CD4-positive, alpha-beta T cell (primary cell): Measurements from ENCODE around the gene CASKIN1. TPM values are rescaled to one million over a fixed set of nuclear protein-coding genes. Genes with fewer than 3 reads are reported as not detected.
"Not testable (repeated sequence)": the region's sequence is repeated elsewhere in the genome, so short reads cannot be mapped to it uniquely, and the experiment has no call there.

ENCODE experiments used
- ATAC-seq: fragments of 200-7000 bp; cut with Tn5 transposase; one replicate; pipeline ENCODE4 v1.10.0; 2022; ENCODE audit warnings: mild to moderate bottlenecking; ENCODE audit not compliant: poor library complexity
- CTCF ChIA-PET: fragments of 350-600 bp; sonication (Branson Sonifier 250); formaldehyde crosslinking; loops from one replicate; lab custom pipeline; 2021; ENCODE audit warnings: antibody characterized with exemption, inconsistent platforms; lab: Charles Lee
- POLR2A ChIA-PET: fragments of 350-600 bp; sonication (Branson Sonifier 250); formaldehyde crosslinking; loops from one replicate; lab custom pipeline; 2021; ENCODE audit warnings: antibody characterized with exemption, inconsistent platforms; lab: Charles Lee
- DNase-seq, 14 experiments: peaks; one replicate each; pipeline ENCODE4 v3.0.0-alpha.2; 2013 to 2020; ENCODE audit warnings: mixed read lengths in 2 of 14
- H3K27ac ChIP-seq, 2 donors: one replicate each; pipeline versions ENCODE4 v1.5.1 to v1.7.0; 2013; ENCODE audit warnings: low read length in 2 of 2, low read depth in 1 of 2, mild to moderate bottlenecking in 1 of 2
- H3K27me3 ChIP-seq, 2 experiments: 1 replicate in 1 of 2; 2 replicates in 1 of 2; pipeline versions ENCODE4 v1.6.1 to v1.7.0; 2013; ENCODE audit warnings: low read length in 2 of 2, control low read depth in 1 of 2, mild to moderate bottlenecking in 1 of 2, moderate library complexity in 1 of 2; ENCODE audit not compliant: insufficient read depth in 2 of 2, control insufficient read depth in 1 of 2
- H3K36me3 ChIP-seq: one replicate; pipeline ENCODE4 v1.6.1; 2013; ENCODE audit warnings: low read length, control low read depth; ENCODE audit not compliant: insufficient read depth
- H3K4me1 ChIP-seq: one replicate; pipeline ENCODE4 v1.6.1; 2013; ENCODE audit warnings: low read length, control low read depth; ENCODE audit not compliant: insufficient read depth
- H3K4me3 ChIP-seq: one replicate; pipeline ENCODE4 v1.5.1; 2013; ENCODE audit warnings: mild to moderate bottlenecking, low read length, moderate library complexity
- H3K9me3 ChIP-seq, 2 experiments: 1 replicate in 1 of 2; 2 replicates in 1 of 2; pipeline versions ENCODE4 v1.6.1 to v1.7.0; 2013; ENCODE audit warnings: low read length in 2 of 2, mild to moderate bottlenecking in 2 of 2, control low read depth in 1 of 2, moderate library complexity in 1 of 2; ENCODE audit not compliant: control insufficient read depth in 1 of 2, insufficient read depth in 1 of 2
- H3K27ac Mint-ChIP-seq: one replicate; pipeline ENCODE4 v1.8.0; 2020; ENCODE audit warnings: mixed read lengths
- H3K27me3 Mint-ChIP-seq: one replicate; pipeline ENCODE4 v1.8.0; 2021; ENCODE audit warnings: mixed read lengths
- H3K36me3 Mint-ChIP-seq: one replicate; pipeline ENCODE4 v1.8.0; 2021; ENCODE audit warnings: low read depth, mixed read lengths
- H3K4me1 Mint-ChIP-seq: one replicate; pipeline ENCODE4 v1.8.0; 2021; ENCODE audit warnings: low read depth, mixed read lengths
- H3K4me3 Mint-ChIP-seq: one replicate; pipeline ENCODE4 v1.8.0; 2020; ENCODE audit warnings: mild to moderate bottlenecking, mixed read lengths
- H3K9me3 Mint-ChIP-seq: one replicate; pipeline ENCODE4 v1.8.0; 2020; ENCODE audit warnings: mixed read lengths
- intact Hi-C, 2 experiments: fragments of 100-400 bp; cut with DNase I in 1 of 2; cut with micrococcal nuclease in 1 of 2; formaldehyde crosslinking; loops; one replicate each; pipeline versions ENCODE4 v1.15.1 to v1.9.0; 2023 to 2025; cut with DNase I, micrococcal nuclease
- microRNA-seq: library from miRNA; unstranded; fragments of <30 nt; microRNA quantifications from one replicate; pipeline ENCODE4 v1.2.0, GENCODE V29; 2021; ENCODE audit warnings: borderline microRNAs expressed, borderline replicate concordance
- total RNA-seq, 174 experiments: library from RNA in 2 of 174; stranded (reverse) in 2 of 174; gene quantifications; one replicate each; pipeline ENCODE4 v1.2.3 and lab custom pipeline; 2021 to 2026

Gene CASKIN1
- total RNA-seq, 2 experiments from 2014 or later: 0.06 TPM; not detected in 1

DNA sequence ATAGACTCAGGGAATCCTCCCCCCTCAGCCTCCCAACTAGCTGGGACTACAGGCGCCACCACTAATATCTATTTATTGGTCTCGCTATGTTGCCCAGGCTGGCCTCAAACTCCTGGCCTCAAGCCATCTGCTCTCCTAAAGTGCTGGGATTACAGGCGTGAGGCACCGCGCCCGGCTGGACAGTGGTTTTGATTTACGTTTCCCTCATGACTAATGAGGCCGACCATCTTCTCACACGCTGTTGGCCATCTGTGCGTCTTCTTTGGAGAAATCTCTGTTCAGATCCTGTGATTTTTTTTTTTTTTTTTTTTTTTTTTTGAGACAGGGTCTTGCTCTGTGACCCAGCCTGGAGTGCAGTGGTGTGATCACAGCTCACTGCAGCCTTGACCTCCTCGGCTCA lies 67.2 kb downstream of the CASKIN1 start:
- peaks cover 13% of the 10 kb centered on the region for H3K4me1 ChIP-seq
- DNase-seq, intact Hi-C loops, H3K27me3 Mint-ChIP-seq, H3K36me3 ChIP-seq, H3K27me3 ChIP-seq, H3K4me3 ChIP-seq, H3K36me3 Mint-ChIP-seq, H3K27ac Mint-ChIP-seq, ATAC-seq, POLR2A ChIA-PET, H3K27ac ChIP-seq, H3K9me3 Mint-ChIP-seq, H3K4me3 Mint-ChIP-seq, CTCF ChIA-PET, H3K9me3 ChIP-seq: not testable (repeated sequence)
- peaks cover 12% of the 10 kb centered on the region for H3K4me1 Mint-ChIP-seq

GRCh38 chr16:2127630-2128280 lies 68.7 kb downstream of the CASKIN1 start:
- H3K36me3 Mint-ChIP-seq, H3K4me3 Mint-ChIP-seq, H3K4me3 ChIP-seq, H3K36me3 ChIP-seq, H3K9me3 Mint-ChIP-seq, H3K27ac Mint-ChIP-seq, H3K27me3 Mint-ChIP-seq, POLR2A ChIA-PET, H3K9me3 ChIP-seq, H3K27me3 ChIP-seq, intact Hi-C loops, H3K27ac ChIP-seq: not testable (repeated sequence)
- ATAC-seq: peak; percentile 6
- H3K4me1 ChIP-seq: peaks cover 13% of the 10 kb centered on the region
- peaks cover 12% of the 10 kb centered on the region for H3K4me1 Mint-ChIP-seq
- peak in 4 of 14 experiments; percentile 41 to 59 (median 48) for DNase-seq
- CTCF ChIA-PET: interaction anchor here (1.7 kb wide), 1 partner anchor 13 kb away, joined by 8 read pairs; no protein-coding TSS in a partner anchor

Small RNA genes lying within 50 kb of the gene (microRNA-seq; reads per million reads assigned to microRNA genes)
- not detected for gene MIR3180-5
- not detected for gene MIR4516

Other genes with a start within 250 kb of the CASKIN1 start
- gene RPL3L, start 241.9 kb downstream of the CASKIN1 start, total RNA-seq: not detected
- gene NDUFB10, start 237.1 kb downstream of the CASKIN1 start, total RNA-seq: 10 to 100 TPM; 40.7 to 41.1 TPM
- gene RPS2, start 231.8 kb downstream of the CASKIN1 start, total RNA-seq: 1,000 to 10,000 TPM; 3,604 to 3,755 TPM
- not detected for gene RNF151, start 229.7 kb downstream of the CASKIN1 start, total RNA-seq
- gene TBL3, start 224.6 kb downstream of the CASKIN1 start, total RNA-seq: 10 to 100 TPM; 12.7 to 15.5 TPM
- under 1 TPM; 0.56 to 0.99 TPM for gene NOXO1, start 215.1 kb downstream of the CASKIN1 start, total RNA-seq
- gene GFER, start 212.4 kb downstream of the CASKIN1 start, total RNA-seq: 10 to 100 TPM; 14.5 TPM
- gene SYNGR3, start 206.6 kb downstream of the CASKIN1 start, total RNA-seq: 1 to 10 TPM; 3.8 to 3.9 TPM
- gene ZNF598, start 186.8 kb downstream of the CASKIN1 start, total RNA-seq: 10 to 100 TPM; 39.7 to 43.6 TPM
- gene NPW, start 176.8 kb downstream of the CASKIN1 start, total RNA-seq: under 1 TPM in 1 of 2 experiments, not detected in 1; 0.80 TPM
- gene NHERF2, start 169.7 kb downstream of the CASKIN1 start, total RNA-seq: 1 to 10 TPM; 1.9 to 2.0 TPM
- 1 to 10 TPM; 2.7 to 2.9 TPM for gene NTHL1, start 148.8 kb downstream of the CASKIN1 start, total RNA-seq
- gene TSC2, start 148.6 kb downstream of the CASKIN1 start, total RNA-seq: 10 to 100 TPM; 83.0 to 85.0 TPM
- gene PKD1, start 60.7 kb downstream of the CASKIN1 start, total RNA-seq: 10 to 100 TPM; 80.3 to 85.6 TPM
- not detected for gene RAB26, start 48.0 kb downstream of the CASKIN1 start, total RNA-seq
- 10 to 100 TPM; 19.9 to 24.0 TPM for gene TRAF7, start 40.8 kb downstream of the CASKIN1 start, total RNA-seq
- 10 to 100 TPM; 22.9 to 26.4 TPM for gene MLST8, start 8.8 kb upstream of the CASKIN1 start, total RNA-seq
- gene BRICD5, start 14.3 kb upstream of the CASKIN1 start, total RNA-seq: 1 to 10 TPM; 4.2 to 5.0 TPM
- 1 to 10 TPM; 8.1 to 8.5 TPM for gene PGP, start 18.2 kb upstream of the CASKIN1 start, total RNA-seq
- 10 to 100 TPM; 31.8 to 33.8 TPM for gene E4F1, start 27.0 kb upstream of the CASKIN1 start, total RNA-seq
- under 1 TPM; 0.22 to 0.36 TPM for gene DNASE1L2, start 39.8 kb upstream of the CASKIN1 start, total RNA-seq
- 10 to 100 TPM; 10.1 to 12.5 TPM for gene ECI1, start 55.0 kb upstream of the CASKIN1 start, total RNA-seq
- 100 to 1,000 TPM; 211 to 214 TPM for gene RNPS1, start 71.5 kb upstream of the CASKIN1 start, total RNA-seq
- gene ABCA3, start 144.1 kb upstream of the CASKIN1 start, total RNA-seq: 1 to 10 TPM; 7.0 to 7.7 TPM
- gene CCNF, start 232.8 kb upstream of the CASKIN1 start, total RNA-seq: 1 to 10 TPM in 1 of 2 experiments, under 1 TPM in 1; 0.81 to 1.3 TPM